ENCODE data around the gene IPO13.

Gene IPO13

GRCh38 chr1:43930949-43931275 is 15.8 kb upstream of the IPO13 start:
- DNase-seq = no peak

GRCh38 chr1:43931711-43932660 is 14.8 kb upstream of the IPO13 start:
- no peak for DNase-seq

GRCh38 chr1:43932786-43933385 is 13.9 kb upstream of the IPO13 start:
- no peak for DNase-seq

- DNase-seq = peak; percentile 99
These were observed 13.2 kb upstream of the IPO13 start, which contains the start of gene ARTN for GRCh38 chr1:43933386-43934100. ARTN (plus strand) TSS chr1:43933801; CDS start chr1:43935657, 1,856 bp downstream.

- DNase-seq = peak; percentile 99
These were observed 12.4 kb upstream of the IPO13 start for GRCh38 chr1:43934101-43934985.

- DNase-seq = no peak
These were observed 11.8 kb upstream of the IPO13 start for GRCh38 chr1:43934986-43935324.

- peak; percentile 100 for DNase-seq
These were observed 10.9 kb upstream of the IPO13 start for GRCh38 chr1:43935711-43936427.

- peak; percentile 93 for DNase-seq
These were observed 10.2 kb upstream of the IPO13 start for GRCh38 chr1:43936431-43937151.

GRCh38 chr1:43937179-43937865 is 9.4 kb upstream of the IPO13 start:
- DNase-seq = no peak

- no peak for DNase-seq
These were observed 8.4 kb upstream of the IPO13 start for GRCh38 chr1:43938383-43938782.

GRCh38 chr1:43938892-43939587 is 7.7 kb upstream of the IPO13 start:
- DNase-seq = no peak

- DNase-seq = no peak
These were observed 4.3 kb upstream of the IPO13 start for GRCh38 chr1:43942411-43942810.

GRCh38 chr1:43944860-43945259 is 1.9 kb upstream of the IPO13 start:
- DNase-seq = no peak

GRCh38 chr1:43945674-43946235 is 995 bp upstream of the IPO13 start:
- peak; percentile 95 for DNase-seq

- no peak for DNase-seq
These were observed 517 bp downstream of the IPO13 start for GRCh38 chr1:43947061-43947873.

- no peak for DNase-seq
These were observed 1.2 kb downstream of the IPO13 start for GRCh38 chr1:43947874-43948437.

GRCh38 chr1:43949678-43950077 is 2.9 kb downstream of the IPO13 start:
- peak; percentile 99 for DNase-seq
